H9 (cell line): ENCODE measurements around the gene ALKBH8. TPM values are rescaled to one million over a fixed set of nuclear protein-coding genes. Genes with fewer than 3 reads are reported as not detected.

Experiments used
- DNase-seq: peaks from one replicate; pipeline ENCODE4 v3.0.0-alpha.2; 2017
- H2AFZ ChIP-seq: one replicate; pipeline ENCODE4 v1.6.1; 2013; ENCODE audit warnings: mild to moderate bottlenecking, low read length, control low read depth, moderate library complexity
- H2AK5ac ChIP-seq: 2 replicates; pipeline ENCODE4 v1.6.1; 2013; ENCODE audit warnings: low read length, control low read depth, mixed read lengths; ENCODE audit not compliant: insufficient read length
- H2BK120ac ChIP-seq: one replicate; pipeline ENCODE4 v1.6.1; 2013; ENCODE audit warnings: low read depth, mild to moderate bottlenecking, low read length, control low read depth, inconsistent platforms; ENCODE audit not compliant: poor library complexity, severe bottlenecking
- H2BK12ac ChIP-seq: 2 replicates; pipeline ENCODE4 v1.6.1; 2013; ENCODE audit warnings: low read length, control low read depth, mixed read lengths, low read depth; ENCODE audit not compliant: insufficient read length
- H2BK15ac ChIP-seq: 2 replicates; pipeline ENCODE4 v1.6.1; 2013; ENCODE audit warnings: low read depth, low read length, control low read depth
- H2BK20ac ChIP-seq: one replicate; pipeline ENCODE4 v1.6.1; 2013; ENCODE audit warnings: low read depth, mild to moderate bottlenecking, low read length, control low read depth, inconsistent platforms; ENCODE audit not compliant: poor library complexity, severe bottlenecking
- H2BK5ac ChIP-seq: 2 replicates; pipeline ENCODE4 v1.6.1; 2013; ENCODE audit warnings: low read length, control low read depth, mixed read lengths; ENCODE audit not compliant: insufficient read length
- H3K14ac ChIP-seq: 2 replicates; pipeline ENCODE4 v1.6.1; 2013; ENCODE audit warnings: low read length, control low read depth; ENCODE audit not compliant: insufficient read depth
- H3K18ac ChIP-seq: 2 replicates; pipeline ENCODE4 v1.6.1; 2013; ENCODE audit warnings: low read depth, mild to moderate bottlenecking, mixed read lengths, low read length, control low read depth; ENCODE audit not compliant: insufficient read length
- H3K23ac ChIP-seq: 2 replicates; pipeline ENCODE4 v1.6.1; 2013; ENCODE audit warnings: low read length, control low read depth, mixed read lengths, low read depth; ENCODE audit not compliant: insufficient read length
- H3K23me2 ChIP-seq: 2 replicates; pipeline ENCODE4 v1.6.1; 2013; ENCODE audit warnings: low read depth, mild to moderate bottlenecking, mixed read lengths, low read length, control low read depth; ENCODE audit not compliant: insufficient read length, poor library complexity, severe bottlenecking
- H3K27ac ChIP-seq: 2 replicates; pipeline ENCODE4 v1.5.1; 2013; ENCODE audit warnings: low read length, control low read depth, mixed read lengths, low read depth; ENCODE audit not compliant: insufficient read length
- H3K27me3 ChIP-seq: 2 replicates; pipeline ENCODE4 v1.6.1; 2013; ENCODE audit warnings: low read length, control low read depth, inconsistent platforms; ENCODE audit not compliant: insufficient read depth
- H3K4ac ChIP-seq: 2 replicates; pipeline ENCODE4 v1.6.1; 2013; ENCODE audit warnings: low read depth, mild to moderate bottlenecking, control low read depth, inconsistent platforms, low read length, moderate library complexity
- H3K4me1 ChIP-seq: 2 replicates; pipeline ENCODE4 v1.6.1; 2013; ENCODE audit warnings: low read length, control low read depth, inconsistent platforms; ENCODE audit not compliant: insufficient read depth
- H3K4me2 ChIP-seq: 2 replicates; pipeline ENCODE4 v1.6.1; 2013; ENCODE audit warnings: low read length, control low read depth, mixed read lengths; ENCODE audit not compliant: insufficient read length, insufficient read depth
- H3K56ac ChIP-seq: 2 replicates; pipeline ENCODE4 v1.6.1; 2013; ENCODE audit warnings: low read depth, mild to moderate bottlenecking, mixed read lengths, low read length, control low read depth; ENCODE audit not compliant: insufficient read length
- H3K79me1 ChIP-seq: 2 replicates; pipeline ENCODE4 v1.6.1; 2013; ENCODE audit warnings: low read depth, mild to moderate bottlenecking, moderate library complexity, low read length, control low read depth, inconsistent platforms; ENCODE audit not compliant: insufficient read depth, poor library complexity, severe bottlenecking
- H3K79me2 ChIP-seq: 2 replicates; pipeline ENCODE4 v1.6.1; 2013; ENCODE audit warnings: low read length, control low read depth, inconsistent platforms; ENCODE audit not compliant: insufficient read depth
- H3K9ac ChIP-seq: 2 replicates; pipeline ENCODE4 v1.6.1; 2013; ENCODE audit warnings: low read length, control low read depth, mixed read lengths; ENCODE audit not compliant: insufficient read length; ENCODE audit errors: extremely low read depth
- H3K9me3 ChIP-seq: one replicate; pipeline ENCODE4 v1.6.1; 2013; ENCODE audit warnings: low read depth, low read length, inconsistent platforms; ENCODE audit not compliant: control insufficient read depth
- H3T11ph ChIP-seq: one replicate; pipeline ENCODE4 v1.6.1; 2013; ENCODE audit warnings: mild to moderate bottlenecking, low read length, control low read depth, inconsistent platforms
- H4K20me1 ChIP-seq: one replicate; pipeline ENCODE4 v1.6.1; 2013; ENCODE audit not compliant: control insufficient read depth, insufficient read length, insufficient read depth
- H4K5ac ChIP-seq: 2 replicates; pipeline ENCODE4 v1.6.1; 2013; ENCODE audit warnings: low read depth, mild to moderate bottlenecking, mixed read lengths, low read length, control low read depth; ENCODE audit not compliant: insufficient read length
- H4K8ac ChIP-seq: replicated peaks from 2 replicates; pipeline ENCODE4 v1.6.1; 2013; ENCODE audit warnings: low read length, control low read depth, mixed read lengths, low read depth; ENCODE audit not compliant: insufficient read length
- H4K91ac ChIP-seq: 2 replicates; pipeline ENCODE4 v1.6.1; 2013; ENCODE audit warnings: low read depth, mild to moderate bottlenecking, moderate library complexity, mixed read lengths, low read length, control low read depth; ENCODE audit not compliant: insufficient read length
- H3K27ac Mint-ChIP-seq, 3 experiments: 2 replicates in 2 of 3; 3 replicates in 1 of 3; pipeline ENCODE4 v1.8.0; 2020 to 2021; ENCODE audit warnings: mixed read lengths in 3 of 3, mild to moderate bottlenecking in 1 of 3, moderate library complexity in 1 of 3
- H3K27me3 Mint-ChIP-seq: 2 replicates; pipeline ENCODE4 v1.8.0; 2021; ENCODE audit warnings: low read depth, mild to moderate bottlenecking, moderate library complexity, mixed read lengths
- H3K36me3 Mint-ChIP-seq, 3 experiments: 2 replicates in 2 of 3; 3 replicates in 1 of 3; pipeline ENCODE4 v1.8.0; 2020 to 2021; ENCODE audit warnings: low read depth in 3 of 3, mixed read lengths in 3 of 3; ENCODE audit not compliant: insufficient read depth in 1 of 3
- H3K4me1 Mint-ChIP-seq, 2 experiments: 2 replicates each; pipeline ENCODE4 v1.8.0; 2020; ENCODE audit warnings: mixed read lengths in 2 of 2
- H3K4me3 Mint-ChIP-seq, 2 experiments: 2 replicates in 1 of 2; 3 replicates in 1 of 2; pipeline ENCODE4 v1.8.0; 2020 to 2021; ENCODE audit warnings: mild to moderate bottlenecking in 2 of 2, mixed read lengths in 2 of 2, moderate library complexity in 1 of 2
- H3K9me3 Mint-ChIP-seq, 2 experiments: 2 replicates in 1 of 2; 3 replicates in 1 of 2; pipeline ENCODE4 v1.8.0; 2020; ENCODE audit warnings: mild to moderate bottlenecking in 2 of 2, mixed read lengths in 2 of 2, moderate library complexity in 1 of 2
- WGBS: extraction: QIAGEN DNeasy Blood & Tissue Kit; methylation state at CpG from one replicate; pipeline ENCODE4 v1.1.7; 2013; ENCODE audit warnings: missing lambda C conversion rate, low lambda C conversion rate, mixed read lengths; ENCODE audit not compliant: insufficient read length; ENCODE audit errors: extremely low coverage; 5-methylcytosine and 5-hydroxymethylcytosine counted together
- total RNA-seq: library from RNA; stranded (reverse); gene quantifications from 2 replicates; pipeline ENCODE4 v1.2.1, GENCODE V29; 2021
- TF ChIP-seq, protein P1 (sequence below): fragments of 200-600 bp; sonication (generic); conservative IDR thresholded peaks from 3 replicates; pipeline ENCODE4 v1.8.0; 2021; ENCODE audit warnings: antibody characterized with exemption, mild to moderate bottlenecking

Gene ALKBH8
- total RNA-seq, 1 experiment from 2014 or later: 12.7 TPM

- no peak overlapping the region for H2BK120ac ChIP-seq
- no peaks in the 10 kb centered on the region for H3K4me1 ChIP-seq
- Mint-ChIP-seq H3K4me3 (no peak overlapping the region), H3K36me3 (no peaks in the 10 kb centered on the region), H3K4me1 (no peaks in the 10 kb centered on the region), H3K27me3 (no peaks in the 10 kb centered on the region; the same call in 1 of the 2 replicates), H3K9me3 (no peaks in the 10 kb centered on the region), H3K27ac (no peak overlapping the region)
- H3K56ac ChIP-seq: no peak overlapping the region
- H3K79me2 ChIP-seq: no peaks in the 10 kb centered on the region
- no CpG with 5 or more reads among the region's 1 CpG for WGBS
- TF ChIP-seq, protein P1, sequence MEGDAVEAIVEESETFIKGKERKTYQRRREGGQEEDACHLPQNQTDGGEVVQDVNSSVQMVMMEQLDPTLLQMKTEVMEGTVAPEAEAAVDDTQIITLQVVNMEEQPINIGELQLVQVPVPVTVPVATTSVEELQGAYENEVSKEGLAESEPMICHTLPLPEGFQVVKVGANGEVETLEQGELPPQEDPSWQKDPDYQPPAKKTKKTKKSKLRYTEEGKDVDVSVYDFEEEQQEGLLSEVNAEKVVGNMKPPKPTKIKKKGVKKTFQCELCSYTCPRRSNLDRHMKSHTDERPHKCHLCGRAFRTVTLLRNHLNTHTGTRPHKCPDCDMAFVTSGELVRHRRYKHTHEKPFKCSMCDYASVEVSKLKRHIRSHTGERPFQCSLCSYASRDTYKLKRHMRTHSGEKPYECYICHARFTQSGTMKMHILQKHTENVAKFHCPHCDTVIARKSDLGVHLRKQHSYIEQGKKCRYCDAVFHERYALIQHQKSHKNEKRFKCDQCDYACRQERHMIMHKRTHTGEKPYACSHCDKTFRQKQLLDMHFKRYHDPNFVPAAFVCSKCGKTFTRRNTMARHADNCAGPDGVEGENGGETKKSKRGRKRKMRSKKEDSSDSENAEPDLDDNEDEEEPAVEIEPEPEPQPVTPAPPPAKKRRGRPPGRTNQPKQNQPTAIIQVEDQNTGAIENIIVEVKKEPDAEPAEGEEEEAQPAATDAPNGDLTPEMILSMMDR: no peak
- H4K20me1 ChIP-seq: no peaks in the 10 kb centered on the region
- H3K4ac ChIP-seq: no peak overlapping the region
- no peak overlapping the region for H3T11ph ChIP-seq
- H4K8ac ChIP-seq: no peak overlapping the region
- H2BK12ac ChIP-seq: no peak overlapping the region
- no peak overlapping the region for H3K14ac ChIP-seq
- no peak overlapping the region for H2BK20ac ChIP-seq
- H3K9me3 ChIP-seq: no peaks in the 10 kb centered on the region
- H3K18ac ChIP-seq: no peak overlapping the region
- no peak overlapping the region for H3K4me2 ChIP-seq
- no peak overlapping the region for H4K5ac ChIP-seq
- H3K27me3 ChIP-seq: no peaks in the 10 kb centered on the region
- H3K23me2 ChIP-seq: no peaks in the 10 kb centered on the region
- no peak overlapping the region for H2BK15ac ChIP-seq
- no peak overlapping the region for H3K27ac ChIP-seq
- no peak overlapping the region for H4K91ac ChIP-seq
- no peaks in the 10 kb centered on the region for H3K79me1 ChIP-seq
- no peak for DNase-seq
- no peak overlapping the region for H3K23ac ChIP-seq
- no peak overlapping the region for H2AK5ac ChIP-seq
- no peak overlapping the region for H3K9ac ChIP-seq
- no peak overlapping the region for H2BK5ac ChIP-seq
- no peak overlapping the region for H2AFZ ChIP-seq
These were observed 92.6 kb downstream of the ALKBH8 start for GRCh38 chr11:107472966-107473365.
